PFSK-1 (cell line): ENCODE measurements around the gene CXCR6.

Experiments used
- FOXP2 ChIP-seq: optimal IDR thresholded peaks from 2 replicates; pipeline ENCODE3; 2011; ENCODE audit warnings: borderline replicate concordance, control low read depth, inconsistent platforms; ENCODE audit not compliant: insufficient read depth; ENCODE audit errors: extremely low read length, extremely low read depth
- POLR2AphosphoS5 ChIP-seq: IDR thresholded peaks from 2 replicates; pipeline ENCODE4 v1.6.1; 2012; ENCODE audit warnings: low read depth, mild to moderate bottlenecking, control low read depth, low read length, moderate library complexity
- REST ChIP-seq, 2 experiments: IDR thresholded peaks; 2 replicates each; pipeline versions ENCODE4 v1.6.1 to v1.8.0; 2011 to 2012; ENCODE audit warnings: low read depth in 2 of 2, low read length in 2 of 2, control low read depth in 1 of 2, inconsistent platforms in 1 of 2, mild to moderate bottlenecking in 1 of 2, moderate library complexity in 1 of 2; ENCODE audit not compliant: insufficient read depth in 1 of 2
- SIN3A ChIP-seq: IDR thresholded peaks from 2 replicates; pipeline ENCODE4 v1.6.1; 2012; ENCODE audit warnings: mild to moderate bottlenecking, low read length, moderate library complexity, borderline replicate concordance; ENCODE audit not compliant: insufficient read depth
- TAF1 ChIP-seq: IDR thresholded peaks from 2 replicates; pipeline ENCODE4 v1.6.1; 2012; ENCODE audit warnings: low read length, control low read depth, borderline replicate concordance; ENCODE audit not compliant: insufficient read depth

GRCh38 chr3:45907769-45908705 lies 35.2 kb upstream of the CXCR6 start:
- TF ChIP-seq SIN3A (no peak), POLR2AphosphoS5 (no peak), TAF1 (no peak), REST (IDR thresholded peaks at IDR 0.05; ENCODE audit: insufficient read depth in 1 of 2, low read depth in 2 of 2, low read length in 2 of 2) (no peak), FOXP2 (no peak)
